A549 (cell line): ENCODE data around the gene KIAA0753. TPM values are rescaled to one million over a fixed set of nuclear protein-coding genes. Genes with fewer than 3 reads are reported as not detected.

Source experiments
- ATAC-seq, 2 experiments: fragments of 200-7000 bp in 1 of 2; fragments of >200 bp in 1 of 2; cut with Nextera tagmentation in 1 of 2; cut with Tn5 transposase in 1 of 2; 3 replicates each; pipeline versions ENCODE4 v1.8.0 to v1.9.1; 2018 to 2020; ENCODE audit warnings: mild to moderate bottlenecking in 1 of 2, moderate library complexity in 1 of 2
- CTCF ChIA-PET: fragments of 300-600 bp; sonication (Branson Sonifier 250); formaldehyde crosslinking; extraction: SDS; loops from one replicate; lab custom pipeline; 2021; ENCODE audit warnings: antibody characterized with exemption, inconsistent platforms; lab: Yijun Ruan, JAX
- POLR2A ChIA-PET: fragments of 350-600 bp; formaldehyde crosslinking; extraction: SDS; loops from one replicate; lab custom pipeline; 2021; ENCODE audit warnings: antibody characterized with exemption, inconsistent platforms; lab: Yijun Ruan, JAX
- DNase-seq, 2 experiments: peaks; one replicate each; pipeline versions ENCODE4 v3.0.0 to v3.0.0-alpha.2; 2011 to 2016; ENCODE audit warnings: low read depth in 1 of 2, low spot score in 1 of 2
- FAIRE-seq: peaks from 2 replicates; lab custom pipeline; 2011; peaks lifted over from hg19 to GRCh38; lab: Jason Lieb, UNC
- H3K27ac ChIP-seq, 2 experiments: fragments of >200 bp; sonication (Bioruptor Twin); formaldehyde crosslinking; 3 replicates each; pipeline ENCODE4 v1.5.1; 2016 to 2017
- H3K4me1 ChIP-seq: fragments of >200 bp; sonication (Bioruptor Twin); formaldehyde crosslinking; 3 replicates; pipeline ENCODE4 v1.6.1; 2016
- H3K4me2 ChIP-seq: fragments of >200 bp; sonication (Bioruptor Twin); formaldehyde crosslinking; 3 replicates; pipeline ENCODE4 v1.6.1; 2016
- H3K4me3 ChIP-seq: fragments of >200 bp; sonication (Bioruptor Twin); formaldehyde crosslinking; 3 replicates; pipeline ENCODE4 v1.5.1; 2016
- H3K9me3 ChIP-seq: fragments of >200 bp; sonication (Bioruptor Twin); formaldehyde crosslinking; 3 replicates; pipeline ENCODE4 v1.6.1; 2016
- BHLHE40 ChIP-seq: IDR thresholded peaks from 2 replicates; pipeline ENCODE4 v1.6.1; 2012; ENCODE audit warnings: low read depth, low read length, inconsistent platforms
- CEBPB ChIP-seq, 2 experiments: fragments of >200 bp in 1 of 2; sonication (Bioruptor Twin) in 1 of 2; formaldehyde crosslinking in 1 of 2; IDR thresholded peaks; 2 replicates each; pipeline ENCODE4 v1.6.1; 2012 to 2016
- CHD2 ChIP-seq: fragments of 150-350 bp; IDR thresholded peaks from 2 replicates; pipeline ENCODE4 v1.6.1; 2014; ENCODE audit warnings: low read length; ENCODE audit not compliant: partially characterized antibody
- EHMT2 ChIP-seq: fragments of 200-600 bp; sonication (generic); IDR thresholded peaks from 2 replicates; pipeline ENCODE4 v1.6.1; 2016; ENCODE audit warnings: antibody characterized with exemption, low read depth, mild to moderate bottlenecking, moderate library complexity
- FOSL2 ChIP-seq, 2 experiments: fragments of 450-650 bp in 1 of 2; fragments of >200 bp in 1 of 2; sonication (Bioruptor Twin) in 1 of 2; formaldehyde crosslinking; IDR thresholded peaks; 2 replicates each; pipeline versions ENCODE4 v1.5.0 to v1.6.1; 2016 to 2020; ENCODE audit warnings: mild to moderate bottlenecking in 1 of 2, moderate library complexity in 1 of 2
- FOXS1 ChIP-seq: fragments of 250-450 bp; sonication (Bioruptor Pico); IDR thresholded peaks from 2 replicates; pipeline ENCODE4 v1.5.0; 2020; ENCODE audit warnings: mild to moderate bottlenecking, moderate library complexity
- HOXA7 ChIP-seq: fragments of 250-450 bp; sonication (Bioruptor Pico); IDR thresholded peaks from 2 replicates; pipeline ENCODE4 v1.5.0; 2020; ENCODE audit warnings: mild to moderate bottlenecking, moderate library complexity
- HOXB13 ChIP-seq: fragments of 250-450 bp; sonication (Bioruptor Pico); IDR thresholded peaks from 2 replicates; pipeline ENCODE4 v1.5.0; 2020; ENCODE audit warnings: low read depth, mild to moderate bottlenecking, moderate library complexity
- JUN ChIP-seq, 2 experiments: fragments of >200 bp; sonication (Bioruptor Twin); formaldehyde crosslinking; IDR thresholded peaks; 2 replicates in 1 of 2; 3 replicates in 1 of 2; pipeline ENCODE4 v1.6.1; 2016 to 2017
- KDM1A ChIP-seq: fragments of 200-600 bp; sonication (generic); IDR thresholded peaks from 2 replicates; pipeline ENCODE4 v1.6.1; 2016; ENCODE audit warnings: low read depth, mild to moderate bottlenecking
- MAZ ChIP-seq: fragments of 150-350 bp; IDR thresholded peaks from 2 replicates; pipeline ENCODE4 v1.6.1; 2014; ENCODE audit warnings: antibody characterized with exemption, low read depth, low read length, borderline replicate concordance
- MYC ChIP-seq: IDR thresholded peaks from 2 replicates; pipeline ENCODE4 v1.6.1; 2012; ENCODE audit warnings: mild to moderate bottlenecking, inconsistent platforms, low read length, improper control_type of control experiment, borderline replicate concordance
- NR3C1 ChIP-seq: fragments of >200 bp; sonication (Bioruptor Twin); formaldehyde crosslinking; IDR thresholded peaks from 3 replicates; pipeline ENCODE4 v1.6.1; 2017
- PHF8 ChIP-seq: fragments of 200-600 bp; sonication (generic); IDR thresholded peaks from 2 replicates; pipeline ENCODE4 v1.6.1; 2016; ENCODE audit warnings: low read depth, mild to moderate bottlenecking, antibody characterized with exemption, moderate library complexity, borderline replicate concordance
- POLR2A ChIP-seq: IDR thresholded peaks from 2 replicates; pipeline ENCODE4 v1.6.1; 2012; ENCODE audit warnings: mild to moderate bottlenecking, low read length
- RAD21 ChIP-seq, 2 experiments: fragments of >200 bp in 1 of 2; sonication (Bioruptor Twin) in 1 of 2; formaldehyde crosslinking in 1 of 2; IDR thresholded peaks in 1 of 2; conservative IDR thresholded peaks in 1 of 2; 2 replicates in 1 of 2; 3 replicates in 1 of 2; pipeline ENCODE4 v1.6.1; 2012 to 2018; ENCODE audit warnings: inconsistent platforms in 1 of 2
- RARB ChIP-seq: fragments of 250-450 bp; sonication (Bioruptor Pico); IDR thresholded peaks from 2 replicates; pipeline ENCODE4 v1.8.0; 2021; ENCODE audit warnings: mild to moderate bottlenecking, moderate library complexity
- RNF2 ChIP-seq: fragments of 200-600 bp; sonication (generic); IDR thresholded peaks from 2 replicates; pipeline ENCODE4 v1.6.1; 2016; ENCODE audit warnings: low read depth, mild to moderate bottlenecking, antibody characterized with exemption, moderate library complexity, borderline replicate concordance
- TP53 ChIP-seq: fragments of 250-450 bp; sonication (Bioruptor Pico); IDR thresholded peaks from 2 replicates; pipeline ENCODE4 v1.5.0; 2021; ENCODE audit warnings: mild to moderate bottlenecking, moderate library complexity
- ZC3H11A ChIP-seq: fragments of 450-650 bp; IDR thresholded peaks from 2 replicates; pipeline ENCODE4 v1.6.1; 2014; ENCODE audit warnings: antibody characterized with exemption, mild to moderate bottlenecking
- ZSCAN20 ChIP-seq: fragments of 250-450 bp; sonication (Bioruptor Pico); IDR thresholded peaks from 2 replicates; pipeline ENCODE4 v1.8.0; 2022; ENCODE audit warnings: mild to moderate bottlenecking, moderate library complexity
- WGBS: methylation state at CpG from one replicate; pipeline ENCODE4 v1.1.6; 2017; ENCODE audit errors: missing lambda C conversion rate; 5-methylcytosine and 5-hydroxymethylcytosine counted together
- polyA plus RNA-seq, 4 experiments: library from polyadenylated mRNA; depleted of rRNA in 3 of 4; stranded (reverse); fragments of >200 nt; fragmentation: RNase III in 1 of 4; extraction: RNeasy Plus Mini Kit Qiagen cat#74134 plus additional on column Dnase treatment in 1 of 4; gene quantifications; 2 replicates in 3 of 4; 3 replicates in 1 of 4; pipeline ENCODE4 v1.2.3, GENCODE V29; 2011 to 2017
- TF ChIP-seq, protein P1 (sequence below): fragments of 250-450 bp; sonication (Bioruptor Pico); IDR thresholded peaks from 2 replicates; pipeline ENCODE4 v1.5.0; 2021; ENCODE audit warnings: mild to moderate bottlenecking, moderate library complexity, borderline replicate concordance
- TF ChIP-seq, protein P2 (sequence below): IDR thresholded peaks from 2 replicates; pipeline ENCODE4 v1.6.1; 2012
- TF ChIP-seq, protein P3 (sequence below): fragments of 250-450 bp; sonication (Bioruptor Pico); IDR thresholded peaks from 2 replicates; pipeline ENCODE4 v1.5.0; 2020; ENCODE audit warnings: low read depth, mild to moderate bottlenecking, moderate library complexity
- TF ChIP-seq, protein P4 (sequence below): IDR thresholded peaks from 2 replicates; pipeline ENCODE4 v1.6.1; 2012; ENCODE audit warnings: low read depth, borderline replicate concordance

Gene KIAA0753
- polyA plus RNA-seq, 2 of the 4 experiments (the other 2 are of a cell fraction): 13.6 to 15.2 TPM

DNA sequence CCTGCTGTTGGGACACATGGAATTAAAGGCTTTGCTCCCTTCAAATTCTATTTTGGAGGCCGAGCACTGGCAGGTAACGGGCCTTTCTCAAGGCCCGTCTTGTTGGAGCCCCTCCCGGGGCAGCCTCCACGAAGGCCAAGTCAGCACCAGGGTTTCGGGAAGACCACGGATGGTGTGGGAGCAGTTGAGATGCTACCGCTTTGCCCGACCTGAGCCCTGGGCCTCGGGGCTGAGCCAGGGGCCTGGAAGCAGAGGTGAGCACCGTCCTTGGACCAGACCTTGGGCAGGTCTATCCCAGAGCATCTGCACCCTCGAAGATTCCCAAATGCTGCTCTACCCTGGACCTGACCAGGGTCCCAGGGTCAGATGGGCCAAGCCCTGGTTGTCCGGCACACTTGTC, 34.1 kb upstream of the KIAA0753 start:
- FAIRE-seq: no peak
- TF ChIP-seq RAD21 (conservative IDR thresholded peaks at IDR 0.05 in 1 of 2, IDR thresholded peaks at IDR 0.05 in 1 of 2) (no peak), RNF2 (no peak), TP53 (CRISPR knock-in tag) (no peak), JUN (IDR thresholded peaks at IDR 0.05) (no peak)
- no peak; a peak in 1 of 6 replicates for ATAC-seq
- no peak overlapping the region for H3K4me2 ChIP-seq
- CTCF ChIA-PET: interaction anchor here (1.1 to 17.8 kb wide), 3 partner anchors 10 to 331 kb away, joined by 4 to 293 read pairs (median 15); partner anchors contain the start of gene RNASEK
- POLR2A ChIA-PET: no interaction called here
- no peak overlapping the region for H3K4me3 ChIP-seq
- 72% methylated on average over 12 of the region's 13 CpGs for WGBS
- no peak for DNase-seq
- no peaks in the 10 kb centered on the region for H3K9me3 ChIP-seq
- peaks cover 14% of the 10 kb centered on the region; the same call in 2 of the 3 replicates for H3K4me1 ChIP-seq
- no peak overlapping the region for H3K27ac ChIP-seq

- CTCF ChIA-PET: interaction anchor here (0.8 to 17.8 kb wide), 7 partner anchors 8 to 334 kb away, joined by 3 to 293 read pairs (median 5); partner anchors contain the start of gene RNASEK
These were observed 30.9 kb upstream of the KIAA0753 start for GRCh38 chr17:6671431-6671830.

DNA sequence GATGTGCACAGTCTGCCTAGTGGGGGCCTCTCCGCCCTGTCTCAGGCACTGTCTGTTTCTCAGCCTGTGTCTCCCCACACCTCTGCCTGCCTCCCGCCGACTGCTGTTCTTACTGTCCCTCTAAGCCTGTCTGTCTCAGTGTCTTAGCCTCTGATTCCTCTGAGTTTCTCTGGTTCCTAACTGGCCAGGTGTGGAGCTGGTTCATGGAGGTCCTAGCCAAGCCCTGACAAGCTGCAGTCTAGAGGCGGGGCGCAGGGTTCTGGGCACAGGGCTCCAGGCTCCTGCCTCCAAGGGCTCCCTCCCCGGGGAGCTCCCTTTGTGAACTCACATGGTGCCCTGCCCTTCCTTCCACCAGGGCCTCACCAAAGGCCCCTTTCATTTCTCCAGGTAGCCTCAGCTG, 30.5 kb upstream of the KIAA0753 start:
- ATAC-seq (no peak), DNase-seq (no peak), FAIRE-seq (no peak)
- TF ChIP-seq, protein P1, sequence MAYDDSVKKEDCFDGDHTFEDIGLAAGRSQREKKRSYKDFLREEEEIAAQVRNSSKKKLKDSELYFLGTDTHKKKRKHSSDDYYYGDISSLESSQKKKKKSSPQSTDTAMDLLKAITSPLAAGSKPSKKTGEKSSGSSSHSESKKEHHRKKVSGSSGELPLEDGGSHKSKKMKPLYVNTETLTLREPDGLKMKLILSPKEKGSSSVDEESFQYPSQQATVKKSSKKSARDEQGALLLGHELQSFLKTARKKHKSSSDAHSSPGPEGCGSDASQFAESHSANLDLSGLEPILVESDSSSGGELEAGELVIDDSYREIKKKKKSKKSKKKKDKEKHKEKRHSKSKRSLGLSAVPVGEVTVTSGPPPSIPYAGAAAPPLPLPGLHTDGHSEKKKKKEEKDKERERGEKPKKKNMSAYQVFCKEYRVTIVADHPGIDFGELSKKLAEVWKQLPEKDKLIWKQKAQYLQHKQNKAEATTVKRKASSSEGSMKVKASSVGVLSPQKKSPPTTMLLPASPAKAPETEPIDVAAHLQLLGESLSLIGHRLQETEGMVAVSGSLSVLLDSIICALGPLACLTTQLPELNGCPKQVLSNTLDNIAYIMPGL (CRISPR knock-in tag): no peak
- no peak for TF ChIP-seq ZC3H11A
- no peak for TF ChIP-seq HOXA7
- TF ChIP-seq, protein P2, sequence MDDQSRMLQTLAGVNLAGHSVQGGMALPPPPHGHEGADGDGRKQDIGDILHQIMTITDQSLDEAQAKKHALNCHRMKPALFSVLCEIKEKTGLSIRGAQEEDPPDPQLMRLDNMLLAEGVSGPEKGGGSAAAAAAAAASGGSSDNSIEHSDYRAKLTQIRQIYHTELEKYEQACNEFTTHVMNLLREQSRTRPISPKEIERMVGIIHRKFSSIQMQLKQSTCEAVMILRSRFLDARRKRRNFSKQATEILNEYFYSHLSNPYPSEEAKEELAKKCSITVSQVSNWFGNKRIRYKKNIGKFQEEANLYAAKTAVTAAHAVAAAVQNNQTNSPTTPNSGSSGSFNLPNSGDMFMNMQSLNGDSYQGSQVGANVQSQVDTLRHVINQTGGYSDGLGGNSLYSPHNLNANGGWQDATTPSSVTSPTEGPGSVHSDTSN: no peak
- no peak for TF ChIP-seq HOXB13 (CRISPR knock-in tag)
- peaks cover 4% of the 10 kb centered on the region; the same call in 1 of the 3 replicates for H3K4me1 ChIP-seq
- H3K4me3 ChIP-seq: no peak overlapping the region
- no peaks in the 10 kb centered on the region for H3K9me3 ChIP-seq
- H3K27ac ChIP-seq: no peak overlapping the region
- ChIA-PET POLR2A (interaction anchor here (0.6 kb wide), 1 partner anchor 310 kb away, joined by 4 read pairs; no protein-coding TSS in a partner anchor), CTCF (interaction anchor here (0.6 to 17.8 kb wide), 9 partner anchors 8 to 335 kb away, joined by 3 to 293 read pairs (median 5); partner anchors contain the start of gene RNASEK)
- WGBS: 82% methylated on average over 6 of the region's 6 CpGs
- H3K4me2 ChIP-seq: no peak overlapping the region

More at GRCh38 chr17:6671431-6671830, 30.9 kb upstream of the KIAA0753 start:
- WGBS: 45% methylated on average over 7 of the region's 7 CpGs
- DNase-seq (no peak), FAIRE-seq (no peak), ATAC-seq (no peak; a peak in 1 of 6 replicates)
- no peak overlapping the region for H3K27ac ChIP-seq
- no peaks in the 10 kb centered on the region for H3K9me3 ChIP-seq
- POLR2A ChIA-PET: interaction anchor here (0.6 kb wide), 1 partner anchor 310 kb away, joined by 4 read pairs; no protein-coding TSS in a partner anchor
- TF ChIP-seq BHLHE40: no peak
- TF ChIP-seq POLR2A: no peak
- TF ChIP-seq PHF8: no peak
- no peak for TF ChIP-seq ZSCAN20 (CRISPR knock-in tag)
- TF ChIP-seq NR3C1: no peak
- TF ChIP-seq, protein P3, sequence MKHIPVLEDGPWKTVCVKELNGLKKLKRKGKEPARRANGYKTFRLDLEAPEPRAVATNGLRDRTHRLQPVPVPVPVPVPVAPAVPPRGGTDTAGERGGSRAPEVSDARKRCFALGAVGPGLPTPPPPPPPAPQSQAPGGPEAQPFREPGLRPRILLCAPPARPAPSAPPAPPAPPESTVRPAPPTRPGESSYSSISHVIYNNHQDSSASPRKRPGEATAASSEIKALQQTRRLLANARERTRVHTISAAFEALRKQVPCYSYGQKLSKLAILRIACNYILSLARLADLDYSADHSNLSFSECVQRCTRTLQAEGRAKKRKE (CRISPR knock-in tag): no peak
- TF ChIP-seq HOXA7: no peak
- TF ChIP-seq, protein P4, sequence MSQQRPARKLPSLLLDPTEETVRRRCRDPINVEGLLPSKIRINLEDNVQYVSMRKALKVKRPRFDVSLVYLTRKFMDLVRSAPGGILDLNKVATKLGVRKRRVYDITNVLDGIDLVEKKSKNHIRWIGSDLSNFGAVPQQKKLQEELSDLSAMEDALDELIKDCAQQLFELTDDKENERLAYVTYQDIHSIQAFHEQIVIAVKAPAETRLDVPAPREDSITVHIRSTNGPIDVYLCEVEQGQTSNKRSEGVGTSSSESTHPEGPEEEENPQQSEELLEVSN: no peak
- TF ChIP-seq, protein P2: no peak
- no peak for TF ChIP-seq MYC
- no peak for TF ChIP-seq FOSL2 (IDR thresholded peaks at IDR 0.05)
- TF ChIP-seq FOSL2 (CRISPR knock-in tag; IDR thresholded peaks at IDR 0.05): no peak
- TF ChIP-seq CHD2: no peak
- no peak for TF ChIP-seq MAZ
- no peak for TF ChIP-seq KDM1A
- TF ChIP-seq HOXB13 (CRISPR knock-in tag): no peak
- TF ChIP-seq EHMT2: no peak
- TF ChIP-seq RARB: no peak
- TF ChIP-seq FOXS1 (CRISPR knock-in tag): no peak
- no peak for TF ChIP-seq CEBPB (IDR thresholded peaks at IDR 0.05)
- no peak overlapping the region for H3K4me2 ChIP-seq
- H3K4me3 ChIP-seq: no peak overlapping the region
- H3K4me1 ChIP-seq: peaks cover 4% of the 10 kb centered on the region; the same call in 1 of the 3 replicates
